Measurements from ENCODE around the gene STUM. TPM values are rescaled to one million over a fixed set of nuclear protein-coding genes. Genes with fewer than 3 reads are reported as not detected.
A peak's percentile ranks its signal among the peaks of the same experiment; 100 is the strongest.

STUM gene
- total RNA-seq, 4 donors from 2014 or later = 0.15 to 3.2 (median 0.34) TPM

- Histone ChIP-seq H3K27ac (no peak overlapping the region), H3K9me3 (peaks cover 0 to 7% (median 0%) of the 10 kb centered on the region in 3 donors), H3K27me3 (no peaks in the 10 kb centered on the region), H3K36me3 (no peaks in the 10 kb centered on the region), H3K4me1 (peaks cover 0 to 12% (median 10%) of the 10 kb centered on the region in 3 donors), H3K4me3 (no peak overlapping the region)
- intact Hi-C loops (cut with DNase I) = no loop called here
- TF ChIP-seq CTCF (IDR thresholded peaks at IDR 0.05) (no peak), POLR2A (IDR thresholded peaks at IDR 0.05) (no peak)
- no peak for DNase-seq
These were observed 73.4 kb downstream of the STUM start for GRCh38 chr1:226622012-226622411.

- TF ChIP-seq POLR2A (IDR thresholded peaks at IDR 0.05) (no peak), CTCF (IDR thresholded peaks at IDR 0.05) (no peak)
- H3K4me3 ChIP-seq = no peak overlapping the region
- H3K9me3 ChIP-seq = peaks cover 0 to 7% (median 0%) of the 10 kb centered on the region in 3 donors
- H3K27ac ChIP-seq = no peak overlapping the region
- DNase-seq = no peak
- peaks cover 0 to 15% (median 14%) of the 10 kb centered on the region in 3 donors for H3K4me1 ChIP-seq
- WGBS, 2 donors = 35 to 45% methylated on average over 5 of the region's 5 CpGs
- no peaks in the 10 kb centered on the region for H3K36me3 ChIP-seq
- intact Hi-C loops (cut with DNase I) = no loop called here
- H3K27me3 ChIP-seq = no peaks in the 10 kb centered on the region
These were observed 76.0 kb downstream of the STUM start for GRCh38 chr1:226624526-226624925.

- H3K36me3 ChIP-seq = peaks cover 0 to 3% (median 0%) of the 10 kb centered on the region in 3 donors
- no peak overlapping the region for H3K27ac ChIP-seq
- peaks cover 0 to 7% (median 0%) of the 10 kb centered on the region in 3 donors for H3K9me3 ChIP-seq
- WGBS, 2 donors = 79 to 88% methylated on average over 6 of the region's 6 CpGs
- peaks cover 0 to 15% (median 14%) of the 10 kb centered on the region in 3 donors for H3K4me1 ChIP-seq
- no peak for DNase-seq
- TF ChIP-seq CTCF (IDR thresholded peaks at IDR 0.05) = no peak
- TF ChIP-seq POLR2A (IDR thresholded peaks at IDR 0.05) = no peak
- H3K4me3 ChIP-seq = no peak overlapping the region
- intact Hi-C loops (cut with DNase I) = no loop called here
- H3K27me3 ChIP-seq = no peaks in the 10 kb centered on the region
These were observed 76.8 kb downstream of the STUM start for GRCh38 chr1:226625326-226625725.

- no peaks in the 10 kb centered on the region for H3K27me3 ChIP-seq
- H3K27ac ChIP-seq = peak overlapping the region in 3 of 4 donors; percentile 58 to 73 (median 67)
- H3K4me1 ChIP-seq = peaks cover 0 to 15% (median 14%) of the 10 kb centered on the region in 3 donors
- DNase-seq = no peak
- peaks cover 0 to 5% (median 0%) of the 10 kb centered on the region in 3 donors for H3K36me3 ChIP-seq
- TF ChIP-seq POLR2A (IDR thresholded peaks at IDR 0.05) = no peak
- no peak for TF ChIP-seq CTCF (IDR thresholded peaks at IDR 0.05)
- H3K4me3 ChIP-seq = peak overlapping the region in 1 of 4 donors; percentile 45
- H3K9me3 ChIP-seq = peaks cover 0 to 7% (median 0%) of the 10 kb centered on the region in 3 donors
- 63 to 76% methylated on average over 7 to 10 of the region's 10 CpGs for WGBS, 2 donors
- intact Hi-C loops (cut with DNase I) = no loop called here
These were observed 77.4 kb downstream of the STUM start for GRCh38 chr1:226625832-226626576.

GRCh38 chr1:226626577-226626956 lies 78.0 kb downstream of the STUM start:
- Histone ChIP-seq H3K27me3 (no peaks in the 10 kb centered on the region), H3K9me3 (peaks cover 0 to 7% (median 0%) of the 10 kb centered on the region in 3 donors), H3K4me3 (peak overlapping the region in 1 of 4 donors; percentile 45), H3K27ac (peak overlapping the region in 3 of 4 donors; percentile 60 to 78 (median 73)), H3K36me3 (peaks cover 0 to 6% (median 0%) of the 10 kb centered on the region in 3 donors), H3K4me1 (peaks cover 0 to 17% (median 15%) of the 10 kb centered on the region in 3 donors)
- peak; percentile 95 to 99 (median 98) for TF ChIP-seq CTCF (IDR thresholded peaks at IDR 0.05)
- no peak for TF ChIP-seq POLR2A (IDR thresholded peaks at IDR 0.05)
- intact Hi-C loops (cut with DNase I) = no loop called here
- WGBS, 2 donors = 0 to 2% methylated on average over 9 to 11 of the region's 11 CpGs
- DNase-seq = no peak
